WTC11 (cell line): ENCODE measurements around the gene ZBTB32. TPM values are rescaled to one million over a fixed set of nuclear protein-coding genes. Genes with fewer than 3 reads are reported as not detected.

Experiments
- ATAC-seq: fragments of 200-7000 bp; cut with Tn5 transposase; 2 replicates; pipeline ENCODE4 v1.10.0; 2021; ENCODE audit warnings: mild to moderate bottlenecking, moderate library complexity
- CTCF ChIA-PET: fragments of 300-600 bp; sonication (Branson Sonifier 250); formaldehyde crosslinking; loops from one replicate; lab custom pipeline; 2021; ENCODE audit warnings: antibody characterized with exemption; lab: Charles Lee
- POLR2A ChIA-PET: fragments of 350-600 bp; sonication (Branson Sonifier 250); formaldehyde crosslinking; loops from one replicate; lab custom pipeline; 2021; ENCODE audit warnings: antibody characterized with exemption; lab: Charles Lee
- DNase-seq: peaks from one replicate; pipeline ENCODE4 v3.0.0; 2021; ENCODE audit warnings: low spot score
- H3K27ac Mint-ChIP-seq: 2 replicates; pipeline ENCODE4 v1.8.0; 2021; ENCODE audit warnings: mixed read lengths
- H3K27me3 Mint-ChIP-seq: 2 replicates; pipeline ENCODE4 v1.8.0; 2021; ENCODE audit warnings: low read depth, mild to moderate bottlenecking, moderate library complexity, mixed read lengths
- H3K36me3 Mint-ChIP-seq: 2 replicates; pipeline ENCODE4 v1.8.0; 2021; ENCODE audit warnings: mixed read lengths
- H3K4me1 Mint-ChIP-seq: 2 replicates; pipeline ENCODE4 v1.8.0; 2022; ENCODE audit warnings: mixed read lengths
- H3K4me3 Mint-ChIP-seq: 2 replicates; pipeline ENCODE4 v1.8.0; 2021; ENCODE audit warnings: mild to moderate bottlenecking, moderate library complexity, mixed read lengths
- H3K9me3 Mint-ChIP-seq: 2 replicates; pipeline ENCODE4 v1.8.0; 2021; ENCODE audit warnings: mixed read lengths
- ETV6 ChIP-seq: sonication (generic); formaldehyde crosslinking; IDR thresholded peaks from 2 replicates; pipeline ENCODE4 v1.8.1; 2022; ENCODE audit warnings: mild to moderate bottlenecking, missing genetic modification reagents
- JUN ChIP-seq: sonication (generic); formaldehyde crosslinking; IDR thresholded peaks from 2 replicates; pipeline ENCODE4 v1.8.0; 2023; ENCODE audit warnings: mild to moderate bottlenecking, missing genetic modification reagents
- NR1H2 ChIP-seq: sonication (generic); formaldehyde crosslinking; IDR thresholded peaks from 2 replicates; pipeline ENCODE4 v1.9.0; 2021; ENCODE audit warnings: mild to moderate bottlenecking, moderate library complexity, missing genetic modification reagents
- OVOL2 ChIP-seq: fragments of 250-450 bp; sonication (Bioruptor Pico); IDR thresholded peaks from 2 replicates; pipeline ENCODE4 v1.9.0; 2021; ENCODE audit warnings: mild to moderate bottlenecking, borderline replicate concordance
- RELA ChIP-seq: sonication (generic); formaldehyde crosslinking; IDR thresholded peaks from 2 replicates; pipeline ENCODE4 v1.8.1; 2022; ENCODE audit warnings: missing genetic modification reagents, mild to moderate bottlenecking, borderline replicate concordance
- RORB ChIP-seq: fragments of 250-450 bp; sonication (Bioruptor Pico); IDR thresholded peaks from 2 replicates; pipeline ENCODE4 v1.9.0; 2021; ENCODE audit warnings: mild to moderate bottlenecking
- SMAD3 ChIP-seq: sonication (generic); formaldehyde crosslinking; IDR thresholded peaks from 2 replicates; pipeline ENCODE4 v1.8.0; 2022; ENCODE audit warnings: missing genetic modification reagents, mild to moderate bottlenecking, borderline replicate concordance
- SMAD4 ChIP-seq: sonication (generic); formaldehyde crosslinking; IDR thresholded peaks from 2 replicates; pipeline ENCODE4 v1.8.0; 2022; ENCODE audit warnings: mild to moderate bottlenecking, missing genetic modification reagents
- SOX15 ChIP-seq: fragments of 250-450 bp; sonication (Bioruptor Pico); IDR thresholded peaks from 2 replicates; pipeline ENCODE4 v1.9.0; 2021; ENCODE audit warnings: mild to moderate bottlenecking
- TCF7 ChIP-seq: sonication (generic); formaldehyde crosslinking; IDR thresholded peaks from 2 replicates; pipeline ENCODE4 v1.8.0; 2022; ENCODE audit warnings: mild to moderate bottlenecking, low read depth, missing genetic modification reagents, moderate library complexity
- TEAD1 ChIP-seq: sonication (generic); formaldehyde crosslinking; IDR thresholded peaks from 2 replicates; pipeline ENCODE4 v1.8.0; 2022; ENCODE audit warnings: mild to moderate bottlenecking, missing genetic modification reagents
- ZNF232 ChIP-seq: sonication (generic); formaldehyde crosslinking; IDR thresholded peaks from 2 replicates; pipeline ENCODE4 v1.8.0; 2022; ENCODE audit warnings: mild to moderate bottlenecking, missing genetic modification reagents
- ZNF416 ChIP-seq: fragments of 250-450 bp; sonication (Bioruptor Pico); IDR thresholded peaks from 2 replicates; pipeline ENCODE4 v1.9.0; 2021; ENCODE audit warnings: mild to moderate bottlenecking, inconsistent platforms
- total RNA-seq: library from RNA; stranded (reverse); gene quantifications from 3 replicates; pipeline ENCODE4 v1.2.3, GENCODE V29; 2021
- TF ChIP-seq, protein P1 (sequence below): sonication (generic); formaldehyde crosslinking; IDR thresholded peaks from 2 replicates; pipeline ENCODE4 v1.8.0; 2022; ENCODE audit warnings: mild to moderate bottlenecking, missing genetic modification reagents
- TF ChIP-seq, protein P2 (sequence below): sonication (generic); formaldehyde crosslinking; IDR thresholded peaks from 2 replicates; pipeline ENCODE4 v1.8.1; 2023; ENCODE audit warnings: mild to moderate bottlenecking, missing genetic modification reagents, borderline replicate concordance
- TF ChIP-seq, protein P3 (sequence below): sonication (generic); formaldehyde crosslinking; IDR thresholded peaks from 2 replicates; pipeline ENCODE4 v1.8.1; 2023; ENCODE audit warnings: mild to moderate bottlenecking, missing genetic modification reagents, moderate library complexity
- TF ChIP-seq, protein P4 (sequence below): sonication (generic); formaldehyde crosslinking; IDR thresholded peaks from 2 replicates; pipeline ENCODE4 v1.8.0; 2023; ENCODE audit warnings: missing genetic modification reagents, mild to moderate bottlenecking, borderline replicate concordance
- TF ChIP-seq, protein P5 (sequence below): sonication (generic); formaldehyde crosslinking; IDR thresholded peaks from 2 replicates; pipeline ENCODE4 v1.8.1; 2023; ENCODE audit warnings: mild to moderate bottlenecking, missing genetic modification reagents
- TF ChIP-seq, protein P6 (sequence below): fragments of 200-600 bp; IDR thresholded peaks from 2 replicates; pipeline ENCODE4 v1.8.0; 2022; ENCODE audit warnings: antibody characterized with exemption

ZBTB32 gene
- total RNA-seq, 1 experiment from 2014 or later, result 0.11 TPM

DNA sequence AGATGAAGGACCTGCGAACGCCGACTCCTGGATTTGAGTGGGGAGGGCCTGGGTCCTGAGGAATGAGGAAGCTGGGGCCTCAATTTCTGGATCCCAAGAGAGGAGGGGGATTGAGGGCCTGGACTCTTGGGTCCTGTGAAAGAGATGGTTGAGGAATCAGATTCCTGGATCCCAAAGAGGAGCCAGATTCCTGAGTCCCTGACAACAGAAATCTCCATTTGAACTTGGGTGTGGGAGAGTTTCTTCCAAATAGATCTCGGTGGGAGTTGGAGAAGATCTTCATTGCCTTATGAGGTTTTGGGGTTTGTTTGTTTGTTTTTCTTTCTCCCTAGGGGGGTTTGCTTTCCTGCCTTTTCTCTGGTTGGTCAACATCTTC is 41.7 kb downstream of the ZBTB32 start:
- Mint-ChIP-seq H3K4me3 (peak overlapping the region; percentile 98), H3K27me3 (no peaks in the 10 kb centered on the region), H3K4me1 (peaks cover 27% of the 10 kb centered on the region), H3K27ac (peak overlapping the region; percentile 99), H3K9me3 (no peaks in the 10 kb centered on the region), H3K36me3 (peaks cover 6% of the 10 kb centered on the region; the same call in 1 of the 2 replicates)
- TF ChIP-seq, protein P1, sequence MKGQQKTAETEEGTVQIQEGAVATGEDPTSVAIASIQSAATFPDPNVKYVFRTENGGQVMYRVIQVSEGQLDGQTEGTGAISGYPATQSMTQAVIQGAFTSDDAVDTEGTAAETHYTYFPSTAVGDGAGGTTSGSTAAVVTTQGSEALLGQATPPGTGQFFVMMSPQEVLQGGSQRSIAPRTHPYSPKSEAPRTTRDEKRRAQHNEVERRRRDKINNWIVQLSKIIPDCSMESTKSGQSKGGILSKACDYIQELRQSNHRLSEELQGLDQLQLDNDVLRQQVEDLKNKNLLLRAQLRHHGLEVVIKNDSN (CRISPR knock-in tag), result no peak
- TF ChIP-seq ETV6 (no peak), ZNF232 (CRISPR knock-in tag) (no peak), SMAD4 (CRISPR knock-in tag) (no peak), SMAD3 (no peak), TEAD1 (CRISPR knock-in tag) (no peak), RELA (CRISPR knock-in tag) (no peak), SOX15 (CRISPR knock-in tag) (no peak), TCF7 (CRISPR knock-in tag) (no peak), OVOL2 (CRISPR knock-in tag) (no peak), JUN (no peak), NR1H2 (no peak), ZNF416 (CRISPR knock-in tag) (no peak), RORB (CRISPR knock-in tag) (no peak)
- TF ChIP-seq, protein P2, sequence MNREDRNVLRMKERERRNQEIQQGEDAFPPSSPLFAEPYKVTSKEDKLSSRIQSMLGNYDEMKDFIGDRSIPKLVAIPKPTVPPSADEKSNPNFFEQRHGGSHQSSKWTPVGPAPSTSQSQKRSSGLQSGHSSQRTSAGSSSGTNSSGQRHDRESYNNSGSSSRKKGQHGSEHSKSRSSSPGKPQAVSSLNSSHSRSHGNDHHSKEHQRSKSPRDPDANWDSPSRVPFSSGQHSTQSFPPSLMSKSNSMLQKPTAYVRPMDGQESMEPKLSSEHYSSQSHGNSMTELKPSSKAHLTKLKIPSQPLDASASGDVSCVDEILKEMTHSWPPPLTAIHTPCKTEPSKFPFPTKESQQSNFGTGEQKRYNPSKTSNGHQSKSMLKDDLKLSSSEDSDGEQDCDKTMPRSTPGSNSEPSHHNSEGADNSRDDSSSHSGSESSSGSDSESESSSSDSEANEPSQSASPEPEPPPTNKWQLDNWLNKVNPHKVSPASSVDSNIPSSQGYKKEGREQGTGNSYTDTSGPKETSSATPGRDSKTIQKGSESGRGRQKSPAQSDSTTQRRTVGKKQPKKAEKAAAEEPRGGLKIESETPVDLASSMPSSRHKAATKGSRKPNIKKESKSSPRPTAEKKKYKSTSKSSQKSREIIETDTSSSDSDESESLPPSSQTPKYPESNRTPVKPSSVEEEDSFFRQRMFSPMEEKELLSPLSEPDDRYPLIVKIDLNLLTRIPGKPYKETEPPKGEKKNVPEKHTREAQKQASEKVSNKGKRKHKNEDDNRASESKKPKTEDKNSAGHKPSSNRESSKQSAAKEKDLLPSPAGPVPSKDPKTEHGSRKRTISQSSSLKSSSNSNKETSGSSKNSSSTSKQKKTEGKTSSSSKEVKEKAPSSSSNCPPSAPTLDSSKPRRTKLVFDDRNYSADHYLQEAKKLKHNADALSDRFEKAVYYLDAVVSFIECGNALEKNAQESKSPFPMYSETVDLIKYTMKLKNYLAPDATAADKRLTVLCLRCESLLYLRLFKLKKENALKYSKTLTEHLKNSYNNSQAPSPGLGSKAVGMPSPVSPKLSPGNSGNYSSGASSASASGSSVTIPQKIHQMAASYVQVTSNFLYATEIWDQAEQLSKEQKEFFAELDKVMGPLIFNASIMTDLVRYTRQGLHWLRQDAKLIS (CRISPR knock-in tag), result no peak
- TF ChIP-seq, protein P3, sequence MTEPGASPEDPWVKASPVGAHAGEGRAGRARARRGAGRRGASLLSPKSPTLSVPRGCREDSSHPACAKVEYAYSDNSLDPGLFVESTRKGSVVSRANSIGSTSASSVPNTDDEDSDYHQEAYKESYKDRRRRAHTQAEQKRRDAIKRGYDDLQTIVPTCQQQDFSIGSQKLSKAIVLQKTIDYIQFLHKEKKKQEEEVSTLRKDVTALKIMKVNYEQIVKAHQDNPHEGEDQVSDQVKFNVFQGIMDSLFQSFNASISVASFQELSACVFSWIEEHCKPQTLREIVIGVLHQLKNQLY, result no peak
- TF ChIP-seq, protein P4, sequence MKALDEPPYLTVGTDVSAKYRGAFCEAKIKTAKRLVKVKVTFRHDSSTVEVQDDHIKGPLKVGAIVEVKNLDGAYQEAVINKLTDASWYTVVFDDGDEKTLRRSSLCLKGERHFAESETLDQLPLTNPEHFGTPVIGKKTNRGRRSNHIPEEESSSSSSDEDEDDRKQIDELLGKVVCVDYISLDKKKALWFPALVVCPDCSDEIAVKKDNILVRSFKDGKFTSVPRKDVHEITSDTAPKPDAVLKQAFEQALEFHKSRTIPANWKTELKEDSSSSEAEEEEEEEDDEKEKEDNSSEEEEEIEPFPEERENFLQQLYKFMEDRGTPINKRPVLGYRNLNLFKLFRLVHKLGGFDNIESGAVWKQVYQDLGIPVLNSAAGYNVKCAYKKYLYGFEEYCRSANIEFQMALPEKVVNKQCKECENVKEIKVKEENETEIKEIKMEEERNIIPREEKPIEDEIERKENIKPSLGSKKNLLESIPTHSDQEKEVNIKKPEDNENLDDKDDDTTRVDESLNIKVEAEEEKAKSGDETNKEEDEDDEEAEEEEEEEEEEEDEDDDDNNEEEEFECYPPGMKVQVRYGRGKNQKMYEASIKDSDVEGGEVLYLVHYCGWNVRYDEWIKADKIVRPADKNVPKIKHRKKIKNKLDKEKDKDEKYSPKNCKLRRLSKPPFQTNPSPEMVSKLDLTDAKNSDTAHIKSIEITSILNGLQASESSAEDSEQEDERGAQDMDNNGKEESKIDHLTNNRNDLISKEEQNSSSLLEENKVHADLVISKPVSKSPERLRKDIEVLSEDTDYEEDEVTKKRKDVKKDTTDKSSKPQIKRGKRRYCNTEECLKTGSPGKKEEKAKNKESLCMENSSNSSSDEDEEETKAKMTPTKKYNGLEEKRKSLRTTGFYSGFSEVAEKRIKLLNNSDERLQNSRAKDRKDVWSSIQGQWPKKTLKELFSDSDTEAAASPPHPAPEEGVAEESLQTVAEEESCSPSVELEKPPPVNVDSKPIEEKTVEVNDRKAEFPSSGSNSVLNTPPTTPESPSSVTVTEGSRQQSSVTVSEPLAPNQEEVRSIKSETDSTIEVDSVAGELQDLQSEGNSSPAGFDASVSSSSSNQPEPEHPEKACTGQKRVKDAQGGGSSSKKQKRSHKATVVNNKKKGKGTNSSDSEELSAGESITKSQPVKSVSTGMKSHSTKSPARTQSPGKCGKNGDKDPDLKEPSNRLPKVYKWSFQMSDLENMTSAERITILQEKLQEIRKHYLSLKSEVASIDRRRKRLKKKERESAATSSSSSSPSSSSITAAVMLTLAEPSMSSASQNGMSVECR, result no peak
- TF ChIP-seq, protein P5, sequence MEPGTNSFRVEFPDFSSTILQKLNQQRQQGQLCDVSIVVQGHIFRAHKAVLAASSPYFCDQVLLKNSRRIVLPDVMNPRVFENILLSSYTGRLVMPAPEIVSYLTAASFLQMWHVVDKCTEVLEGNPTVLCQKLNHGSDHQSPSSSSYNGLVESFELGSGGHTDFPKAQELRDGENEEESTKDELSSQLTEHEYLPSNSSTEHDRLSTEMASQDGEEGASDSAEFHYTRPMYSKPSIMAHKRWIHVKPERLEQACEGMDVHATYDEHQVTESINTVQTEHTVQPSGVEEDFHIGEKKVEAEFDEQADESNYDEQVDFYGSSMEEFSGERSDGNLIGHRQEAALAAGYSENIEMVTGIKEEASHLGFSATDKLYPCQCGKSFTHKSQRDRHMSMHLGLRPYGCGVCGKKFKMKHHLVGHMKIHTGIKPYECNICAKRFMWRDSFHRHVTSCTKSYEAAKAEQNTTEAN, result no peak
- TF ChIP-seq, protein P6, sequence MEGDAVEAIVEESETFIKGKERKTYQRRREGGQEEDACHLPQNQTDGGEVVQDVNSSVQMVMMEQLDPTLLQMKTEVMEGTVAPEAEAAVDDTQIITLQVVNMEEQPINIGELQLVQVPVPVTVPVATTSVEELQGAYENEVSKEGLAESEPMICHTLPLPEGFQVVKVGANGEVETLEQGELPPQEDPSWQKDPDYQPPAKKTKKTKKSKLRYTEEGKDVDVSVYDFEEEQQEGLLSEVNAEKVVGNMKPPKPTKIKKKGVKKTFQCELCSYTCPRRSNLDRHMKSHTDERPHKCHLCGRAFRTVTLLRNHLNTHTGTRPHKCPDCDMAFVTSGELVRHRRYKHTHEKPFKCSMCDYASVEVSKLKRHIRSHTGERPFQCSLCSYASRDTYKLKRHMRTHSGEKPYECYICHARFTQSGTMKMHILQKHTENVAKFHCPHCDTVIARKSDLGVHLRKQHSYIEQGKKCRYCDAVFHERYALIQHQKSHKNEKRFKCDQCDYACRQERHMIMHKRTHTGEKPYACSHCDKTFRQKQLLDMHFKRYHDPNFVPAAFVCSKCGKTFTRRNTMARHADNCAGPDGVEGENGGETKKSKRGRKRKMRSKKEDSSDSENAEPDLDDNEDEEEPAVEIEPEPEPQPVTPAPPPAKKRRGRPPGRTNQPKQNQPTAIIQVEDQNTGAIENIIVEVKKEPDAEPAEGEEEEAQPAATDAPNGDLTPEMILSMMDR, result no peak
- POLR2A ChIA-PET, result interaction anchor here (0.9 to 1.3 kb wide), 4 partner anchors 11 to 102 kb away, joined by 3 to 6 read pairs (median 4); partner anchors contain the start of genes HSPB6 and KMT2B
- CTCF ChIA-PET, result interaction anchor here (0.9 to 2.0 kb wide), 9 partner anchors 10 to 308 kb away, joined by 3 to 41 read pairs (median 5); partner anchors contain the start of genes HSPB6, PROSER3 and THAP8
- no peak for ATAC-seq
- DNase-seq, result no peak
